Measurements from ENCODE around the gene C12orf42.

DNA sequence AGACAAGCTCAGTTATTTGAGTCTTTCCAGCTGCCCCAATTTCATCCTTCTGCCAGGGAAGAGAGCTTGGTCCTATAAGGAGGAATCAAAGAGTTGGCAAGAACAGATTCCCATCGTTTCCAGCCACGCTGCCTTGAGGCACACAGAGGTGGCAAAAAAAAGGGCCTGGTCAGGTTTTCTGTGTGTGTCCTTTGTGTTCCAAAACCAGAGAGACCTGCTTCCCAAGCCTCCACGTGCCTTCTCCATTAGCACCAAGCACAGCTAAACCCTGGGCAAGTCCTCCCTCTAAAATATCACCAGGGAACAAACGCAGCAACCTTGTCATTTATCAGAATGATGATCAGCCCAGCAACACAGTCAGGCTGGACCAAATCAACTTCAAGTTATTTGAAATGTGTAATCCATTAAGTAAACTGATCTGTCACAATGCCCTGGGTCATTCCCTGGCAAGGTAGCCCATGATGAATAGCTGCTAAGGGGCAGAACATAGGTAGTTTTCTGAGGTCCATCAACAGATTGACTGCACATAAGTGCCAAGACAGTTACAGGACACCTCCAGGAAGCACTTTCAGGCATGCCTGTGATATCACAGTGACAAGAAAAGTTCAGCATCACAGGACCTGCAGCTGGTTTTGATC is 28.6 kb upstream of the C12orf42 start:
- TF ChIP-seq POLR2AphosphoS5 (IDR thresholded peaks at IDR 0.05; ENCODE audit: low read depth, low read length) = no peak
- no peak for TF ChIP-seq POLR2A (IDR thresholded peaks at IDR 0.05; ENCODE audit: low read depth, low read length)
